Right renal pelvis (tissue), 4 donors: ENCODE data around the gene NUDT8. TPM values are rescaled to one million over a fixed set of nuclear protein-coding genes. Genes with fewer than 3 reads are reported as not detected.
"Not testable (repeated sequence)": the region's sequence is repeated elsewhere in the genome, so short reads cannot be mapped to it uniquely, and the experiment has no call there.

Experiments used
- DNase-seq, 4 donors: peaks; one replicate each; pipeline ENCODE4 v3.0.0-alpha.2; 2013; ENCODE audit warnings: low read depth in 4 of 4, low spot score in 3 of 4, missing footprints in 1 of 4
- polyA plus RNA-seq, 4 donors: library from polyadenylated mRNA; unstranded; fragments of 120-200 nt; gene quantifications; one replicate each; pipeline ENCODE4 v1.2.1, GENCODE V29; 2013; ENCODE audit not compliant: insufficient read length in 4 of 4

NUDT8 gene
- polyA plus RNA-seq, 4 donors: 5.0 to 8.4 (median 6.8) TPM

DNA sequence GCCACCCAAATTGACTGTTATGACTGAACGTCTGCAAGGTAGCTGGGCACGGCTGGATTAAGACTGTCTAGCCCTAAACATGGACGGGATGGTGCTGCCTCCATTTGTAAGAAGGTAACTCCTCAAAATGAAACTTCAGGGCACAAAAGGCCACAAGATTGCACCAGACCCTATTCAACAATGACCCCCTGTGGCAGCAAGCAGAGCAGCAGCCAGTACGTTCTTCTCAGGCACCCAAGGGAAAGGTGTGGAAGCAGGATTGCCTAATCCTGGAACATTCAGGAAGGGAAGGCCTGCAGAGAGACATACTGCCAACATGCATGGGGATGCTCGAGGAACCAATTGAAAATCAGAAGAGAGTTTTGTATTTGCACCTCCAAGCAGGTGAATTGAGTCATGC lies 14.3 kb upstream of the NUDT8 start:
- no peak for DNase-seq

DNA sequence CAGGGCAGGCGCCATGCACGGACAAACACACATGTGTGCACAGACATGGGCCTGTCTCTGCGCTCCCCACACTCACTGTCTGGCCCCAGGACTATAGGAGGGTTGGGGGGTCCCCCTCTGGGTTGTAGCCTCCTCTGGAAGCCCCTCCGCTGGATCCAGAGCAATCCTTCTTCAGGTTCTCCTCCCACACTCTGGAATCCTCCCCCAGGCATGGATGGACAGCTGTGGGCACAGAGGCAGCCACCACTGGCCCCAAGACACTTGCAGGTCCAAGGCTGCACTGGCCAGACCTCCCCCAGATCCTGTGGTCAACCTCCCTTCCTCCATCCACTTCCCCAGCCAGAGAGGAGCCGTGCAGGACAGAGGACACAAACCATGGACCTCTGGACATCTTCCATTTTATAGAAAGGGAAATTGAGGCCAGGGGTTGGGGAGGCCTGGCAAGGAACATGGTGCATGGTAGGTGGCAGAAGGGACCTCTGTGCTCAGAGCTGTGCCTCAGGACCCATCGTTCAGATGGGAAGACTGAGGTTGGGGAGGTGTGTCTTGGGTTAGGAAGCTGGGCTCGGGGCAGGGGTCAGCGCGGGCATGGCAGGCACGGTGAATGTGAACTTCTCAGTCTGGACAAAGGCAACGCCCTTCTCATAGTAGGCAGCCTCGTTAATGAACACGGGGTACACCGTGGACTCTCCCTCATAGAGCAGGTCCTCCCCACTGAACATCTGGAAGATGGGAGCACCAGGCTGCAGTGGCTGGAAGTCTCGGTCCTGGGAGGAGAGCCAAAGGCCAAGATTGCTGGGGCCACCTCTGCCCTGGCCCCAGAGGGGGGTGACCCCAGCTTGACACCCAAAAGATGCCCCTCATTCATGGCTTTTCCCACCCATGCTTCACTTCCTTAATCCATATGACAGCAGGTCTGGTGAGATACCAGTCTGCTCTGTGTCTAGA lies 12.7 kb upstream of the NUDT8 start:
- DNase-seq: no peak

DNA sequence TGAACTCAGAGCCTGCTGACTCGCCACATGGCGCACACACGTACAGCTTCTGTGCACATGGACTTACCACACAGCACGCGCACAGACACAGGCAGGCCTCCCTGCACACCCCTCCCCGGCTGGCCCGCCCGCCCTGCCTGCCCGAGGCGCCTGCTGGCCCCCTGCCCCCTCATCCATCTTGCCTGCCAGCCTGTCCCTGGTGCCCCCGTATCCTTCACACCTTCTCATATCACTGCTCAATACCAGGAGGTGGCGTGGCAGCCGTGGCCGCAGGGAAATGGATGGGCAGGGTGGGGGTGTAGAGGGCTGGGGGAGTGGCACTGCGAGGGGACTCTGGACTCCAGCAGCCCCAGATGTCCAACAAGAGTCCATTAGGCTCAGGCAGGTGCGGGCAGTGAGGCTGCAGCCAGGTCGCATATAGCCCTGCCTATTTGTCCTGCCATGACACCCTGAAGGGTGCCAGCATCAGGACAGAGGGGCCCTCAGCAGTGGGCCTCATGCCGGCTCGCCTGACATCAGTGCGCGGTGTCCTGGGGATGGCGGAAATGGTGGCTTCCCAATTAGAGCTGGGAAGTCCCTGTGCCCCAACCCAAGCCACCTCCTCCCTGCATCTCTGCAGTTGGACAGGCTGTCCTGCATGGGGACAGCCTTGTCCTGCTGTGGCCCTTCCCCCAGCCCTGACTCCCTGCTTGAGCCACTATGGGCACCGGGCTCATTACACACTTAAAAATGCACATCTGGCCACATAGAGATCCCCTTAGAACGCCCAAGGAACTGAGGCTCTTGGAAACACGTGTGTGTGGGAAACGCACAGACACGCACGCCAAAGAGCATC lies 11.8 kb upstream of the NUDT8 start:
- DNase-seq: no peak

DNA sequence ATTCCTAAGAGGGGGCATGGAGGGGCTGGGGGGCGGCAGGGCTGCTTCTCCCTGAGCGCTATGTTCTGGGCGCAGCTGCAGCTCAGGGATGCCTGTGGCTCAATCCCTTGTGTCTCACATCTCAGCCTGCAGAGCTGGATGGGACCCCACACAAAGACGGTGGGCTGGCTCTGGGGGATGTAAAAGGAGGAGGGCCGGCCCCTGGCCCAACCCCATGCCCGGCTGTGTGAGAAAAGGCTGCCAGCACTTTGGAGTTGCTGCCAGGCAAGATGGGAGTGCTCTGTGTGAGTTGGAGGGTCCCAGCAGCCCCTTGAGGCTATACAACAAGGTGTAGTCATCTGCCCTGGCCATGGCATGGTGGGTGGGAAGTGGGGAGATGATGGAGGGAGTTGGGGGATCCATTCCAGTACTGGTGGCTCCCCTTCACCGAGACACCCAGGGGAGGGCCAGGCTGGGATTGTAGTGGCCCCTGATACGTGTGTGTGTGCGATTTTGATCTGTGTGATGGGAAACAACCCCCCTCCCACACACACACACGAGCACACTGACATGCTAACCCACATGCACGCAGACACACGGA lies 11.1 kb upstream of the NUDT8 start:
- DNase-seq: no peak

DNA sequence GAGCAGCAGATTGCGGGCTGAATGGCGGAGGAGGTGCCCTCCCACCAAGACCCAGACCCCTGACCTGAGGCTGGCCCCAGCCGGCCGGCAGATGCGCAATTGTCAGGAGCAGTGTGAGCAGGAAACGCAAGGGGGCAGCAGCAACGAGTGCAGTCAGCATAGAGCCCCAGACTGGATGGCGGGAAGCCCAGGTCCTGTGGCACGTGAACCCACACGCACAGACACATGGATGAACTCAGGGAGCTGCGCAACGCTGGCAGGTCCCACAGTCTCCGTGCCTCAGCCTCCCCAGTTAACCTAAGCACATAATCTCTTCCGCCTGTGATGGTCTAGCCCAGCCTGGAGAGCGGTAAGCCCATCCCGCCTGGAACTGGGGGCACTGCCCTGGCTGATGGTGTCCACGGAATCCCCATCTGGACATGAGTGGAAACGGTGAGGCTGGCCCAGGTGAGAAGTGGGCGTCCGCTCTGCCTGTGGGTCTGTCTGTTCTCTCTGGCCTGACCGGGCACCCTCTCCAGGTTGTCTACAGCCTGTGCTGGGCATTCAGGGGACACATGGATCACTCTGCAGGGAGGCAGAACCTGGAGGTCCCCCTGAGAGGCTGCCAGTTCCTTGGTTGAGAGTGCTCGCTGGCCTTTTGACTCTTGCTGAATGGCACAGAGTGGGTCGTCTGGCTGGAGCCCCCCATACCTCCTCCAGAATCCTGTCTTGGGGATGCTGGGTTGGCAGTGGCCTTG lies 10.5 kb upstream of the NUDT8 start:
- DNase-seq: no peak

DNA sequence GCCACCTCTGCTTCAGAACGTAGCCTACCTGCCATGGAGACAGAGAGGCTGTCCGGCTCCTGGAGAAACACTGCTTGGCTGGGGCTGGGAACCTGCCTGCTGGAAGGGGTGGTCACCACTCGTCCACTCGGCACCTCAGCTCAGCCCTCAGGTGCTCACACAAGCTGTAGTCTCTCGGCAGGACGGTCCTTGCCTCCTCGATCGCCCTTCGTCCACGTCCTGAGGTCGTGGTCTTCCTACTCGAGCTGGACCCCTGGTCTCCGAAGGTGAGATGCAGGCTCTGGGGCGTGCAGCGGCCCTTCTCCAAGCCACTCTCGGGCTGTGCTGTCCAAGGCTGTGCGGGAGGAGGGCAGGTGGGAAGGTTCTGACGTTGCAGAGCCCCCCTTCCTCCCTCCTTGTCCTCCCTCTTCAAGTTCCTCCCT lies 9.7 kb upstream of the NUDT8 start, which contains the start of gene TBX10:
TSS of gene TBX10 (minus strand) at position 326 of the 422 bp plus-strand sequence. CDS start at position 35, 291 bp downstream.
- DNase-seq: no peak

DNA sequence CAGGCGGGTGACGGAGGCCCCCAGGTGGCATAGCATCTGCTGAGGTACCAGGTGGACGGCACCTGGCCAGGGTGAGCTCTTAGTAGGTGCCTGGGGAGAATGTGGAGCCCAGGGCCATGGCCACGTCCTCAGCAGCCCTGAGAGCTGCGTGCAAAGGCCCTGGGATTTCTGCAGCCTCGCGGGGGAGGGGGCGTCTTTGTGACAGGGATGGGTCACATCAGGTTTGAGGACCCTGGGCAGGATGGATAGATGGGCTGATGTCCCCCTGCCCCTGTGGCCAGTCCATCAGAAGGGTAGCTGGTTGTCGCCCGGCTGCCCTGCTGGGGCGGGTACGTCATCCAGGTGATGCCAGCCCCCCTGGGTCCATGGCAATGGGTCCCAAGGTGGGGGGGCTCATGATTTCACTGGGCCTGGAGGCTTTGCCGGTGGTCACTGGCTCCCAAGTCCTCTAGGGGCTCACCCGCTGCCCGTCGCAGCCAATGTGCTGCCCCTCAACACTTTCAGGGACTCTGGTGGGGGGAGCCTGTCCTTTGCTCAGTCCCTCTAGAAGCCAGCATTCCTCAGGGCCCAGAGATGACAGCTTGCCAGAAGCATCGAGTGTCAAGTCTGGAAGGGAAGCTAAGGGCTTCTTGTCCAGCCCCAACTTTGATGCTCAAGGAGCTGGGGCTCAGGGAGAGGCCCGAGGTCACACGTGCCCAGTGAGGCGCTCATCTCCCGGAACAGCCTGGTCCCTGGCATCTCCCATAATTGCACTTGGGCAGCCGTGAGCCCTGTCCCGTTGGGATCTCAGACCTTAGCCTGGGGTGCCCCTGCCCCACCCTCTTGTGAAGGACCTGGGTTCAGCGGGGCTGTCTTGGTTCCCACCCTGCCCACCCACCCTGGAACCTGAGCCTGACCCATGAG lies 9.0 kb upstream of the NUDT8 start:
- no peak for DNase-seq

DNA sequence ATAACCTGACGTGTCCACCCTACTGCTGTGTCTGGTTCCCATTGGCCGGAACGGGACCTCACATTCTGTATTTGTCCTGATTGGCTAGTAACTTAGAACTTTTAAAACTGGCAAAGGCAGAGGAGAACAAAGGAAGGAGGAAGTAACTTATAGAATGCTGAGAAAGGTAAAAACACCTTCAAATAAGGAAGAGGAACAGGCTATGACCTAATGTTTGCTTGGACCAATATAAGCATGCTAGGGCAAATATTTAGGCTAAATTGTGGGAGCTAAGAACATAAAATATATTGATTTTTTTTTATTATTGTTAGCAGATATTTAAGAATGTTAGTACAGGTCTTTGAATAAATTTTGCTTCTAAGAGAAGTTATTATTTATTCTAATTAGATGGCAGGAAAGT lies 7.7 kb upstream of the NUDT8 start:
- DNase-seq: not testable (repeated sequence)

DNA sequence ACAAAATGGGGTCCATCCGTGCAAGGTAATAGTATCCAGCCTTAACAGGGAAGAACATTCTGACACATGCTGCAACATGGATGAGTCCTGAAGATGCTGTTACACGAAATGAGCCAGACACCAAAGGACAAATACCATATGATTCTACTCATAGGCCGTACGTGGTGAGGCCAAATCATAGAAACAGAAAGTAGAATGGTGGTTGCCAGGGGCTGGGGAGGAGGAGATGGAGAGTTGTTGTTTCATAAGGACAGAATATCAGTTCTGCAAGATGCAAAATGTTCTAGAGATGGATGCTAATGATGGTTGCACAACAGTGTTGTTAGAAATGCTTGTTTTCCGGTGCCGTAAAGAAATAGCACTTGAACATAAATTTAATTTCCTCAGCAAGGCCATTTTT lies 7.2 kb upstream of the NUDT8 start:
- no peak for DNase-seq

DNA sequence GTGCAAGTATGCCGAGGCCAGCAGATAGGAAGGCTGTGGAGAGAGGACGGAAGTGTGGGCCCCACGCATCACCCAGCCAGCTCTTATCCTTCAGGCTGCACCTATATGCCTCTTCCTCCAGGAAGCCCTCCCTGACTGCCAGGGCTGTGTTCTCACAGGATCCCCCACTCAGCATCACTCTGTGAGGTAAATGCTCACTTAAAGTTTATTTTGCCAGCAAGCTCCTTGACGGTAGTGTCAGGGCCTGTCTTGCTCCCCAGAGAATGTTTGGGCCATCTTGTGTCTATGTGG lies 5.4 kb upstream of the NUDT8 start:
- DNase-seq: no peak

DNA sequence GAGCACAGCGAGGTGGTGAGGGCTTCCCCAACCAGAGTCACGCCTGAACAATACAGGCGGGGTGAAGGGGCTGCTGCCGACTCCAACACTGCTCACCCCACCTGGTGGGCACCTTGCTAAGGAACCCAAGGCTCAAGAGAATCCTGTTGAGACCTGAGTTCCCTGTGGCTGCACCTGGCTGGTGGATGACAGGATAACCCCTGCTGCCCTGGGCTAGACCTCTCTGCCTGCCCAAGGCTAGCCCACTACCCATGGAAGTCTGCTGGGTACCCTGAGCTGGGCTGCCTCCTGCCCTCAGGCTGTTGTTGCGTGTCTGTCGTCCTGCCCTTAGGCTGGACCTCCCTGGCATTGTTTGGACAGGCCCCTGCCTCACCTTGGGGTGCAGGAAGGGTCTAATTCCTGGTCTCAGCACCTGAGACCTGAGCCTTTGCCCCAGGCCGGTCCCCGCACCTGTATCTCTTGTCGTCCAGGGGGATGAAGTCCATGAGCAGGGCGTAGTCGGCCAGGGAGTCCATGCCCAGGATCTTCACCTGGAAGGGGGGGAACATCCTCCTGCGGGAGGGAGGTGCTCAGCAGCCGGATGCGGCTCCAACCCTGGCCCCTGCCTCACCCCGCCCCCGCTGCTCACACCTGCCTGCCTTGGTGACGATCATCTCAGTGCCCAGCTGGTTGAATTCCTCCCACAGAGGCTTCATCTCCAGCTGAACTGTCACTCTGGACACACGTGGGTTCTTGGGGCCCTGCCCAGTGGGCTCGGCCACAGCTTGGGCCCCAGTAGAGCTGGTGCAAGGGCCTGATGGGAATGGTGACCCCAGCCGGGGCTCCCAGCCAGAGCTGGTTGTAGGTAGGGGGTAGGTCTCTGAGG lies 4.9 kb upstream of the NUDT8 start:
- no peak for DNase-seq

DNA sequence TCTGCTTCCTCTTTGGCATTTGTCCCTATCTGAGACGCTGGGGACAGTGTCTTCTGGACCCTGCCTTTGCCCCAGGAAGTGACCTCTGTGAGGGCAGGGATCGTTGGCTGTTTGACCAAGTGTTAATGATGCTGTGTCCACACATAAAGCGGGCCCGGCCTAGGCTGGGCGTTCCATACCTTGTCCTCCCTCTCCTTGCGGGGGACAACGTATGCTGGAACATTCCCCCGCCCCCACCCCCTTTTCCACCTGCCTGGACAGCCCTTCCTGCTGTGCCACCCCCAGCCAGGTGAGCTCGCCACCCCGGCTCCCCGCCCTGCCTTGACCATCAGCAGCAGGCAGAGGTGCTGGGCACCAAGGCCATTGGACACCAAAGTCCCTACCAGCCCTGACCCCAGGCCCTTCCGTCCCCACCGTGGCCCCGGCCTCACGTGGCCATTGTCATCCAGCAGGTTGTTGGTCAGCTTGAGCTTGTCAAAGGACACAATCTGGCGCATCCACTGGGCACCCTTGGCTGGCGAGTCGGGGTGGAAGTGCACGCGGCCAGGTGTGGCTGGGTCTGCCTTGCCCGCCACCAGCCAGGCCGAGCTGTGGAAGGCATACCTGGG lies 4.1 kb upstream of the NUDT8 start:
- DNase-seq: no peak

DNA sequence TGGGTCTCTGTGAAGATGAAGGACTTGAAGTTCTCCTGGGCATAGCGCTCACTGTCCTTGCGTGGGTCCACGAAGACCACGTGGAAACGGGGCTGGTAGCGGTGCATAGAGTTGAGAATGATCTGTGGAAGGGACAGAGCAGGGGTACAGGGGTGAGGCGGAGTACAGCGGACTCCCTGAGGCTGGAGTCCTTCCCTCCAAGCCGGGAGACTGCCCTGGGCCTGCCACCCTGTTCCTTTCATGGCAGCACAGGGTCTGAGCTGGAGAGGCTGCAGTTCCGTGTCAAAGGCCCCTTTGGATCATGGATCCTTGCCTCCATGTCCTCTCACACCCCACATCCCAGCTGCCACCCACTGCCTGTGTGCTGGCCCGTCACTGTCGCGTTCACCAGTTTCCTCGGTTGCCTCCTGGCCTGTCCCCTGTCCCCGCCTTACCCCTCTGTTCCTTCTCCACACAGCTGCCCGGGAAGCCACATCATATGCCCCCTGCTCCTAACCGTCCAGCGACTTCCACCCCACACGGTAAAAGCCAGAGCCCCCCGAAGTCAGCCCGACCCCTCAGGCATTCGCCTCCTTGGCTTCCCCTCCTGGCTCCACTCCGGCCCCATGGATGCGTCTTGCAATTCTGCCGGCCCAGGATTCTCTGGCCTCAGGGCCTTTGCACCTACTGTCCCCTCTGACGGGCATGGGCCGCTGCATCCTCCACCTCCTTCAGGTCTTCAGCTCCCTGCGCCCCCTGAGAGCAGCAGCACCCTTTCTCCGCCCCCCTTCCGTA lies 3.4 kb upstream of the NUDT8 start:
- DNase-seq: no peak

DNA sequence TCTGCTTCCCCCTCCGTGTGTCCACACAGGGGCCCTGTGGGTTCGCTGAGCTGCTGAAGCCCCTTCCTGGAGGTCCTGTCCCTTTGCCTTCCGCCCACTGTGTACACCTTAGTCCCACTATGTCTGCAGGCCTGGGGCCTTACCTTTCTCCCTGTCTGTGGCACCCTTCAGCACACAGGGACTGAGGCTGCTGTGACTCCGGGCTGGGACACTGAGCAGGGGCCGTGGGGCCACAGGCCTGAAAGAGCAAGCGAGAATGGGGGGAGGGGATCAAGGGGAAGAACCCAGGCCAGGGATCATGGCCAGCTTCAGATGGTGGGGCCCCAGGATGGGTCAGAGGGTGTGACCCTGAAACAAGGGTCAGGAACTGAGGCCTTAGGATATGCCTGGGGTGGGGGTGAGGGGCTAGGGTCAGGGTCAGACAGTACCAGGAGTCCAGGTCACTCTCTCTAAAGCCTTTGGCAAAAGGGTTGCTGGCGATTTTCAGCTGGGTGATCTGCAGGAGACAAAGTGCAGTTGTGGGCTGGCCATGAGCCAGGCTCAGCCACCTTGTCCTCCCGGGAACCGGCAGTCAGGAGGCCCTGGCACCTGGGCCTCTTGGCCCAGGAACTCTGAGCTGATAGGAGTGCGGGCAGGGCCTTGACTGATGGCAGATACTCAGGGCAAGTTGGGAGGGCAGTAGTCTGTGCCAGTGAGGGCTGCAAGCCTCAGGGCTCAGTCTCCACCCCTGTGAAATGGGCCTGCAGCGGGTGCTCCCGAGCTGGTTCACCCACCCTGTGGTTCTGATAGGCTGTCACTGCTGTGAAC lies 2.6 kb upstream of the NUDT8 start:
- DNase-seq: no peak

DNA sequence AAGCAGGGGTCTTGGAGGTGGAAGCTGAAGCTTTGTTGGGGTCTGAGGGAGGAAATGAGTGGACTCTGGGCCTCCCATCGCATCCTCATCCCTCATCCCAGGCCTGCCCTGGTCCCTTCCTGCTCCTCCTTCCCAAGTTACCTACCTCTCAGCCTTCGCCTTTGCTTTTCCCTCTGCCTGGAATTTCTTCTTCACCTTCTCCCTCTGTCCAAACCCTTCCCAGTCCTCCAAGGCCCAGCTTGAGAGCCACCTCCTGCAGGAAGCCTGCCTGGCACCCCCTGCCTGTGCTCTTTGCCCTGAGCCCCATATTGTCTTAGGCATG lies 2.1 kb upstream of the NUDT8 start:
- no peak for DNase-seq

DNA sequence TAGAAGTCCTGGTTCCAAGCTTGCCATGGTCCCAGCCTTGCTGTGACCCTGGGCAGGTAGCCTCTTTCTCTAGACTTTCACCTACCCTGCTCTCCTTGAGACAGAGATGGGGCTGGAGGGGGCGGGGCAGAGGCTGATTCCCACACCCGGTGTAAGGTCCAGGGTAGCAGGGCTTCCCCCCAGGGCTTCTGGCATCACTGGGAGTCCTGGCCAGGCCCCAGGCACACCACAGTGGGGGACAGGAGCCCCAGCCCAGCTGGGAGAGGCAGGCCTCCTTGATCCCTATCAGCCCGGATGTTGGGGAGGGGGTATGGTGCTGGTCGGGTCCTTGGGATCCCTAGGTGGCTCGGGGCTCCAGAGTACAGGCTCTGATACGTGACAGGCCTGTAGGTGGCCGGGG lies 1.7 kb upstream of the NUDT8 start:
- no peak for DNase-seq

DNA sequence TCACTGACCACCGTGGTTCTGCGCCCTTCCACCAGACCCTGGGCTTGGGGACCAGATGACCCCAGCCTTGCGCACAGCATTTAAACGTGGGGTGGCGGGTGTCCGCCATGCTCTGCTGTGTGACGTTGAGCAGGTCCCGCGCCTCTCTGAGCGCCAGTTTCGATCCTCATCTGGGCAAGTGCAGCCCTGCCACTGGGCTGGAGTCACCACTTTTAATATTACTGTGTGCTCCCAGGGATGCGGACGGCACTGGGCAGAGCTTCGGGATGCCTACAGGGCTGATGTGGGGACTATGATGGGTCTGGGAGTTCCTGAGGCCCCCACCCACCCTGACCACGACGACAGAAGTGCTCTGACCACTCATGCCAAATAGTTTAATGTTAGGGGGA lies 1.2 kb upstream of the NUDT8 start:
- no peak for DNase-seq
